NCI-H2227 (cell line): ENCODE results near the gene SVEP1.
"Not testable (repeated sequence)": the region's sequence is repeated elsewhere in the genome, so short reads cannot be mapped to it uniquely, and the experiment has no call there.

Experiments used
- DNase-seq: peaks from one replicate; lab custom pipeline; 2025; ENCODE audit not compliant: unreplicated experiment; lab: John Stamatoyannopoulos, UW

Gene SVEP1

DNA sequence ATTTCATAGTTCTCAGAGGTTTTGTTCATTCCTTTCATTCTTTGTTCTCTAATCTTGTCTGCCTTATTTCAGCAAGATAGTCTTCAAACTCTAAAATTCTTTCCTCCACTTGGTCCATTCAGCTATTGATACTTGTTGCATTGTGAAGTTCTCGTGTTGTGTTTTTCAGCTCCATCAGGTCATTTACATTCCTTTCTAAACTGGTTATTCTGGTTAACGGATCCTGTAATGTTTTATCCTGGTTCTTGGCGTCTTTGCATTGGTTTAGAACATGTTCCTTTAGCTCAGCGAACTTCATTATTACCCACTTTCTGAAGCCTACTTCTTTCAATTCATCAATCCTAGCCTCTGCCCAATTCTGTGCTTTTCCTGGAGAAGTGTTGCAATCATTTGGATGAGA is 196.8 kb downstream of the SVEP1 start:
- no peak for DNase-seq

DNA sequence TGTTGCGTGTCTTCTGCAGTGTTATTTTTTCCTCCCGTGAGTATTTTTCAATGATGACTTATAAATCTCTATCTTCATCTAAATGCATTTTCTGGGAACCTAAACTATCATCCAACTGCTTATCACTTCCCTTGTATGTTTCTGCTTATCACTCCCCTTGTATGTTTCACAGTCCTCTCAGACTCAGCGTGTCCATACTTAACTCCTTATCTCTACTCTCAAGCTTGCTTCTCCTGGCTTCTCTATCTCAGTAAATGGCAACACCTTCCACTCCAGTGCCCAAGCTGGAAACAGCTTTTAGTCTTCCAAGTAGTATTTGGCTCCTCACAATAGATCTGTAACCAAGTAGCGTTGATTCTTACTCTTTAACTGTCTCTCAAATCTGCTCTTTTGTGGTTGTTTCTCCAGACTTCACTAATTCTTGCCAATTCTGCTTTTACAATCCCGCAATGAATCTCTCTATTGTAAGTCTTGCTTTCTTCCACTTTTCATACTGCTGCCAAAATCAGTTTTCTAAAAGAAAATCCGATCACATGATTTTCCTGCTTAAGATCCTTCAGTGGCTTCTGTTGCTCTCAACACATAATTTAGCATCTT is 208.0 kb downstream of the SVEP1 start:
- DNase-seq, result no peak

GRCh38 chr9:110370315-110370714 is 209.2 kb downstream of the SVEP1 start:
- no peak for DNase-seq

- no peak for DNase-seq
These were observed 215.1 kb downstream of the SVEP1 start for GRCh38 chr9:110364451-110364850.

- DNase-seq, result not testable (repeated sequence)
These were observed 220.5 kb downstream of the SVEP1 start for GRCh38 chr9:110358992-110359391.

DNA sequence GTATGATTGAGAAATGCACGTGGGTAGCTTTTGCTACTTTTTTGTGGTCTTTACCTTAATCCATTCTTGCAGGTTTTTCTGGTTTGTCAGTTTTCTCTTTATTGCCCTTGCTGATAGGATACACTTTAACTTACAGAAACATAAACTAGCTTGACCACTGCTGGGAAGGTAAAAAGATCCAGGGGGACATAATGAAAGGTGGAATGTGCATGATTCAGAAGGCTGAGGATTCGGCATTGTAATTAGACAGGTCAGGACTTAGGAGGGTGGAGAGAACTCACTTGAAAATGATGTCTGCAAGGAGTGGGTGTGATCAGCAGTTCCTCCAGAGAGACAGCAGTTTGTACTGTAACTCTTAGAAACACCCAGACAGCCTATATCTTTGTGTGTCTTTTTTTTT is 222.0 kb downstream of the SVEP1 start:
- DNase-seq, result no peak

GRCh38 chr9:110356639-110357395 is 222.7 kb downstream of the SVEP1 start:
- no peak for DNase-seq

DNA sequence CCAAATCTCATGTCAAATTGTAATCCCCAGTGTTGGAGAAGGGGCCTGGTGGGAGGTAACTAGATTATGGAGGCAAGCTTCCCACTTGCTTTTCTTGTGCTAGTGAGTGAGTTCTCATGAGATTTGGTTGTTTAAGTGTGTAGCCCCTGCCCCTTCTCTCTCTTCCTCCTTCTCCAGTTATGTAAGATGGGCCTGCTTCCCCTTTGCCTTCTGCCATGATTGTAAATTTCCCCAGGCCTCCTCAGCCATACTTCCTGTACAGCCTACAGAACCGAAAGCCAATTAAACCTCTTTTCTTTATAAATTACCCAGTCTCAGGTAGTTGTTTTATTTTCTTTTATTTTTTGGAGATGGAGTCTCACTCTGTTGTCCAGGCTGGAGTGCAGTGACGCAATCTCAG is 223.6 kb downstream of the SVEP1 start:
- no peak for DNase-seq

GRCh38 chr9:110351009-110351467 is 228.5 kb downstream of the SVEP1 start:
- DNase-seq, result no peak

DNA sequence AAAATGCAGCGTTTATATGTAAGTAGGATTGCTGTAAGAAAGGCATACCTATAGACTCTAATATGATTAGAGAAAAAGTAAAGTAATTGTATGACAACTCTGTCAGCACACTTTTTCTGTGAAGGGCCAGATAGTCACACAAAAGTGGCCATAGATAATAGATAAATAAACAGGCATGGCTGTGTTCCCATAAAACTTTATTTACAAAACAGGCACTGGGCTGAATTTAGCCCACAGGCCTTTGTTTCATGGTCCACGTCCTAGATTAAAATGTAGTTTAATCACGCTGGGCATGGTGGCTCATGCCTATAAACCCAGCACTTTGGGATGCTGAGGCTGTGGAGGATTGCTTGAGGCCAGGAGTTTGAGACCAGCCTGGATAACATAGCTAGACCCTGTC is 233.2 kb downstream of the SVEP1 start:
- no peak for DNase-seq

DNA sequence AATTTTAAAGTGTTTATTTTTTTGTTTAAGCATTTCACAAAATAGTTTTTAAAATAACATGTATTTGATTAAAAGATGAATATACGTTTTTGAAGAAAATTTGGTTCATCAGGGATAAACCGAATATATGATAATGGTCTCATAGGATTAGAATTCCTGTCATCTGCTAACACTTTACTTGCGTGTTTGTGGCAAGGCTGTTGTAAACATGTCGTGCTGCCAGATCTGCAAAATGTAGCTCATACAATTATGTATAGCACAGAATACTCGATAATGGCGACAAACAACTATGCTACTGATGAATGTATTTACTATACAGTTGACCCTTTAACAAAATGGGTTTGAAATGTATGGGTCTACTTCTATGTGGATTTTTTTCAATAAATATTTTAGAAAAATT is 234.7 kb downstream of the SVEP1 start:
- DNase-seq, result no peak

- no peak for DNase-seq
These were observed 236.0 kb downstream of the SVEP1 start for GRCh38 chr9:110343551-110343950.

DNA sequence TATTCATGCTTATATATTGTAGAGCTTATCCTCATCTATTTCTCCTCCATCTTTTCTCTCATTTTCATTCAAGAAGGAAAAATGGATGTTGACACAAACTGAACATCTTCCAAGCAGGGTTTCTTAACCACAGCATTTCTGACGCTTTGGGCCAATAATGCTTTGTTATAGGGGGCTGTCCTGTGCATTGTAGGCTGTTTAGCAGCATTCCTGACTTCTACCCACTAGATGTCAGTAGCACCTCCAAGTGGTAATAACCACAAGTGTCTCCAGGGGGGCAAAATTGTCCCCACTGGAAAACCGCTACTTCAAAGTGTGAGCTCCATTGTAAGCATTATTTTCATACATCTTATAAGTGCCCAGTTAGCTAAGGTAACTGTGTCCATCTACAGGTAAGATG is 239.2 kb downstream of the SVEP1 start:
- DNase-seq, result no peak

DNA sequence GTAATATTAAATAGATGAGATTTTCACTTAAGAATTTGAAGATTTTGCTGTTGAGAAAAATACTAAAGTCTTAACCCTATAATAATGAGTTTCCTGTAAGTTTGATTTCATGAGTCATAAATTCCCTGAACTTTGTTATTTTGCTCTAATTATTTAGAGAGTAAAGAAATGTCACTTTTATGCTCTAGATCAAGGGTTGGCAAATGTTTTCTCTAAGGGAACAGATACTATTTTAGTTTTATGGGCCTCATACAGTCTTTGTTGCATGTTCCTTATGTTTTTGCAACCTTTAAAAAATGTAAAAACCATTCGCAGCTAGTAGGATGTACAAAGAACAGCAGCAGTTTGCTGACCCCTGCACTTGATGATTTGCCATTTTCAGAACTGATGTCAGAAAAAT is 241.4 kb downstream of the SVEP1 start:
- DNase-seq, result no peak

- no peak for DNase-seq
These were observed 241.8 kb downstream of the SVEP1 start, which contains the start of gene TXNDC8 for GRCh38 chr9:110337727-110338126. Gene TXNDC8, minus strand, starts transcription at chr9:110337863.

GRCh38 chr9:110336363-110336762 is 243.2 kb downstream of the SVEP1 start:
- no peak for DNase-seq

DNA sequence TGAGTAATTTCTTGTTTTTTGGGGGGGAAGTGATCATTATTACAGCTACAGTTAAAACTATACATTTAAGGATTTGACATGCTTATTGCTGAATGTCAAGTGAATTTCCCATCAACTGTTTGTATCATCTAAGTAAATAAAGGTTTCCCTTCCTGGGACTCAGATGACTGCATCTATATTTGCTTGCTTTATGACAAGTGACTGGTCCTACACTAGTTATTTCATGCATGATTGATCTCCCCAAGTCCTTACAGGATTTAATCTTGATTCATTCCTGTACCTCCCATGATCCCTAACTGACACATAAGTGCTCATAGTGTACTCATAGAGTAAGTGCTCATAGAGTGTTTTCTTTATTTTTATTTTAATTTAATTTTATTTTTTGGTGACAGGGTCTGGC is 244.7 kb downstream of the SVEP1 start:
- DNase-seq, result no peak

GRCh38 chr9:110334183-110334582 is 245.4 kb downstream of the SVEP1 start:
- no peak for DNase-seq

DNA sequence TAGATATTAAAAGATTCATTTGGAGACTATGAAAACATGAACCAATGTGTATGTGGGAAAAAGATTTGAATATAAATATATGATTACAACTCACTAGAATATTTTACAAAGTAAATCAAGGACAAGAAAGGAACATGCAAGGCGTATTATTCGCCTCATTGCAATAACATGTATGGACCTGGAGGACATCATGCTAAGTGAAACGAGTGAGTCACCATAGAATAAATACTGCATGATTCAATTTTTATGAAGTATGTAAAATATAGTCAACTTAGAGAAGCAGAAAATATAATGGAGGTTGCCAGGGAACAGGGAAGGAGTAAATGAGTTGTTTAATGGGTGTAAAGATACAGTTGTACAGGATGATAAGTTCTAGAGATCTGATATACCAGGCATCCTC is 246.8 kb downstream of the SVEP1 start:
- no peak for DNase-seq

DNA sequence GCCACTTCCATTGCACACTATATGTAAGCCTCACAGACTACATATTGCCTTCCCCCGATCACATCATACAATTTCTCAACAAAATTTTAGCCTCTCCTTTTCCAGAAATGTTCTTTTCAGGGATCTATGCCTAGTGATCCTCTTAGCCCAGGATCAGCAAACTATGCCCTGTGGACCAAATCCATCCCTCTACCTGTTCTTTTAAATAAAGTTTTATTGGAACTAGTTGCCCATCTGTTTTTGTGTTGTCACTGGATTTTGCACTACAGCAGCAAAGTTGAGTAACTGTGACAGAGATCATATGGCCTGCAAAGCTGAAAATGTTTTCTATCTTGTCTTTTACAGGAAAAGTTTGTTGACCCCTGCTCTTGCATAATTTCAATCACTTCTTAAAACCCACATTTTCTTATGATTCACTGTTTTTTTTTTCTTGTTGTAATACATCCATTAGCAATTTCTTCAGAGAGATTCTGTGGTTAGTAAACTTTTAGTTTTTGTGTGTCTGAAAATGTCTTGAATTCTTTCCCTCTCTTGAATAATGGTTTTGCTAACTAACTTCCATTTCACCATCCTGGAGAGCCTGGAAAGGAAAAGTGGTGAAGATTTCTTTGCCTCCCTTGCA is 248.9 kb downstream of the SVEP1 start:
- no peak for DNase-seq

DNA sequence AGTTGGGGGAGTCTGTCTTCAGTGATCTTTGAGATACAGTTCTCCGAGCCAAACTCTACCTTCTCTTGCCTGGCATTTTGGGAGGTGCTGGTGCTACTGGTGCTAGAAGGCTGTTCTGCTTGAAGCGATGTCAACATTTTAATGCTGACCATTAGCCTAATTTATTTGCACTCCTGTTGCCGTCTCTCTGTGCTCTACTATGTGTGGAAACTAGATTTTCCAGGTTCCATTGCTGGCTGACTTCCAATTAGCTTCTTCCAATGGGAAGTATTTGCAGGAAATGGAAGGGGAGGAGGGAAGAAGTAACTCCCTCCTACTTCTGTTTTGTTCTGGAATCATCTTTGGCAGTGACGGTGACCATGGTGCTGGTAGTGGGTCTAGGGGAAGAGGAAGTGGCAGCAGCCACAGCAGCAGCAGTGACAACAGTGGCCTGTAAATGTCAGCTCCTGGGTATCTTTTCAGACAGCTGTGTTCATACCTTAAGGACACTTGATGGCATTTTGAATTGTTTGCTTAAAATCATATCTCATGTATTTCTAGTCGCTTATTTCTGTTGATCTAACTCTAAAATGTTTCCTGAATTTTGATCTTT is 249.8 kb downstream of the SVEP1 start:
- DNase-seq, result no peak

- DNase-seq, result no peak
These were observed 250.8 kb downstream of the SVEP1 start for GRCh38 chr9:110328763-110329162.
